Activated CD4-positive, alpha-beta T cell treated with anti-CD3 and anti-CD28 coated beads, Interleukin-2, Interleukin-4, amounts not matched to agents 100 ng/mL and 50 ng/mL, durations not matched to agents 16 hours and 8 hours (primary cell): ENCODE results near the gene RNPEPL1.

Experiments
- DNase-seq: peaks from one replicate; pipeline ENCODE4 v3.0.0-alpha.2; 2020; ENCODE audit warnings: low spot score

The RNPEPL1 gene

GRCh38 chr2:240565333-240566202 lies 2.7 kb upstream of the RNPEPL1 start:
- peak; percentile 94 for DNase-seq

DNA sequence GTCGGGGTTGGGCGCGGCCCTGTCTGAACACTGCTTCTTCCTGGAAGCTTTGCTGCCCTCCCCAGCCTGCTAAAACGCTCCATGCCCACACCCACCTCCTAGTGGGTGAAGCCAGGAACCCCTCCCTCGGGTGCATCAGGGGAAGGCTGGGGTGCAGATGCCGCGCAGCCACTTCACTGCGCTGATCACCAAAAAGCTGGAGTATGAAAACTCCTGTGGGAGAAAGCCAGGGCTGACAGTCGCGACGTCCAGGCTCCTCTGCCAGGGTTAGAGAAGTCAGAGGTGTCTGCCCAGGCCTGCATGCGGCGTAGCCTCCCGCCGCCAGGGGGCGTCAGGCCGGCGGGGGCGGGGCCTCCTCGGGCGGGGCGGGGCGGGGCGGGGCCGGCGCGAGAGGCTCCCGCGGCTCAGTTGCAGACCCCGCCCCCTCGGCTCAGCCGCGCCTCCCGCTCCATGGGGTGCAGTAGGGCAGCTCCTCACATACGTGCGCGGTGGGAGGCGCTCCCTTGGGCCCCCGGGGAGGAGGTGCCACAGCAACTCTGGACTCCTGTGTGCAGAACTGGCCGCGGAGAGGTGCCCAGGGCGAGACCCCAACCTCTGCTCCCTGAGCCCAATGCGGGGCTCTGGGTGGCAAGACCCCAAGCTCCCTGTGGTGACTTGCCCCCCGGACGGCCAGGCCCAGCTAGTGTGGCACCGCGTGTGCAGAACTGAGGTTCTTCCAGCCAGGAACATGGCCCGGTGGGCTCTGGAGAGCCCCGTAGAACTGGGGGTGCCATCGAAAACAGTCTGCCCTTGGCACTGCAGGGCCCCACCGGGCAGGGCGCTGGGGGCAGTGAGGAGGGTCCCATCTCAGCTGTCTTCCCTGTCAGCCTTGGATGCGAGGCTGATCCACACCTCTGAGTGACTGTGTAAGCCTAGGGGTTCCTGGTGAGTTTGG lies 1.8 kb upstream of the RNPEPL1 start:
- peak; percentile 95 for DNase-seq

DNA sequence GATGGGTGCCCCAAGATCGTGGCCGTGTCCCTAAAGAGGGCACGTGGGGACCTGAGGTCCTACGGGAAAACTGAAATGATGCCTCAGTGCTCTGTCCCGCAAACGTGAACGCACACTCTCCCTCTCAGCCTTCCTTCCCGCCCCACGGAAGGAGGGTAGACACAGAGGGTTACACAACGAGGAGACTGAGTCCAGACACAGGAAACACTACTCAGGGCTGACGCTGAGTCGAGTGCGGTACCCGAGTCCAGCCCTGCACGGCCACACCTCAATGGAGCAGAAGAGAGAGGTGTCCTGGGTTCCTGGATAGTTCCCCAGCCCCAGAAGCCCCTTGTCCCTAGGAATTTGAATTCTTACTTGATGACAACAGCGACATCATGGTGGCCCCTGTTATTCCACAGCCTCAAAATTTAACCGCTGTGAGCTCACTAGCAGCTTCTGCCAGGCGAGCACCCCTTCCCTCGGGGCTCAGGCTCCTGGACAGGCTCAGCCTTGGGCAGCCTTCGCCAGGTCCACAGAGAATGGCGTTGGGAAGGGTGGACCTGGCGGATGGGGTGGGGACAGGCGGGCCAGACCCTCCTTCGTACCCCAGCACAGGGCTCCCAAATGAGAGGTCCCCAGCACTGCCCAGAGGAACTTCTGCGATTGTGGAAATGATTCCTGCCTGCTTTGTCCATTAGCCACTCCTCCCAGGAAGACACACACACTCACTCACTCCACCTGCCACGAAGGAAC lies 980 bp upstream of the RNPEPL1 start:
- DNase-seq, result peak; percentile 32

GRCh38 chr2:240568678-240569522 lies 616 bp downstream of the RNPEPL1 start:
- DNase-seq, result peak; percentile 28

DNA sequence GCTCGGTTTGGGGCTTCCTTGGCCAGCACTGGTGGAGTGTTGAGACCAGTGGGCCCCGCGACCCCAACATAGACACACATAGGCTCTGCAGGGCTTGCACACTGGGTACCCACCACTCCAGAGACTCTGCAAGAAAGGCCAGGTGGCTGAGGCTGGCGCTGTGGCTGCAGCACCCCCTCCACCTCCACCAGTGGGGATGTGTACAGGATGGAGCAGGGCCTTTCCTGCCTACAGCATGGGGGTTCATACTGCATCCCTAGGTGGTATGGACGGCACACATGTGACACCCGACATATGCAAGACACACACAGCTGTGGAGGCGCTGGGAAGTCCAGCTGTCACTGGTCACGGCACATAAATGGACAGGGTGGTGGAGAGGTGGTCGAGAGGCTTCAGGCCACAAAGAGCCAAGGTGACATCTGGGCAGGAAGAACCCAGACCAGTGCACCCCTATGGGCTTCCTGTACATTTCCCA lies 1.3 kb downstream of the RNPEPL1 start:
- no peak for DNase-seq

GRCh38 chr2:240569998-240570530 lies 1.8 kb downstream of the RNPEPL1 start:
- DNase-seq, result no peak

DNA sequence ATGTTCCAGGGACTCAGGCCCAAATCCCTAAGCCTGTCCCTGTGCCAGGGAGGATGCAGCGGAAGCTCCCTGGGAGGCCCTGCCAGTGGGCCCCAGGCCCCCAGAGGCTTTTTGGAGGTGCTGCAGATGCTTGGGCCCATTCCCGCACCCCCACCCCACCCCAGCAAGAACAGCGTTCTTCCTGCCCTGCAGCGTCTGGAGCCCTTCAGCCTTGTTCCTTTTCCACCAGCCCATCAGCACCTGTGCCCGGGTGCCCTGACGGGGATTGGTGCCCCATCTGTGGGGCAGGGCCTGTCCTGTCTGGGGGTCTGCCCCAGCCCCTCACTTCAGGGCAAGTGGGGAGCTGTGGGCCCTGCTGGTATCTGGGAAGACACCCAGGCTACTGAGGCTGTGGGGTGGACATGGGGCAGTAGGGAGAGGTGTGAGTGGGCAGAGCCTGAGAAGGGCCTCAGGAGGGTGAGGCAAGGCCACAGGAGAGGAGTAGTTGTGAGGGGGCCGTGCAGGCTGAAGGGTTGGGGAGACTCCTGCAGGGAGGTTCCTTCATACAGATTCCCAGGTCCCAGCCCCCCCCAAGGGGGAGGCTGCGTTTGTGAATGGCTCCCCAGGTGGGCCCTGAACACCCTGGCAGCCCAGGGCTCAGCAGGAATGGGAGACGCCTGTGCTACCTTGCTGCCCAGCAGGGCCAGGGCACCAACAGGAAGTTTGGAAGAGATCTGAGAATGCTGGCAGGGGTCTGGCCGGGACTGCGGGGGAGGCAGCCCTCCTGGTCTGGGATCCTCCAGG lies 2.4 kb downstream of the RNPEPL1 start:
- no peak for DNase-seq

DNA sequence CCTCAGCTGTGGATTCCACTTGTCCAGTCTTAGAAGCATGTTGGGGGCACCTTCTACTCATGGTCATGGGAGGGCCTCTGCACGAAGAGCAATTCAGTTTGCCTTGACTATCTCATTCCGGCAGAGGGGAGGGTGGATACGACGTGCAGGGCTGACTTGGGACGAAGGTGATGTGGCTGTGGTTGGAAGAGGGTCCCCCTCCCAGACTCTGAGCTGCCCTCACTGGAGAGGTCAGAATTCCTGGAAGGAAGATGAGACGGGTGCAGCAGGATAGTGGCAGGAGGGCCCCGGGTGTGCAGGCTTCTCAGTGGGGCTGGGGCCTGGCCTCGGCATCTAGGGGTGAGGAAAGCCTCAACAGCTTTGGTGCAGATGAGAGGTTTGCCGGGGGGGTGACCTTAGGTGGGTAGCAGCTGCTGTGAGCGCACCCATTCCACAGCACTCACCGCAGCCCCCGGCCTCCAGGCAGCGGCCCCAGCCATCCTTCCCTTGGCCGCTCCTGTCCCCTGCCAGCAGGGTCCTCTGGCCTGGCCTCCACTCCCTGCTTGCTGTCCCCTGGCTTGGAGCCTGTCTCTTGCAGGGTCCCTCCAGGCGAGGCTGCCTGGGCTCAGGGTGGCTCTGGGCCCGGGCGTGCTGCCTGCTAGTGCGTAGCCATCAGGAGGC lies 3.2 kb downstream of the RNPEPL1 start:
- DNase-seq, result no peak

DNA sequence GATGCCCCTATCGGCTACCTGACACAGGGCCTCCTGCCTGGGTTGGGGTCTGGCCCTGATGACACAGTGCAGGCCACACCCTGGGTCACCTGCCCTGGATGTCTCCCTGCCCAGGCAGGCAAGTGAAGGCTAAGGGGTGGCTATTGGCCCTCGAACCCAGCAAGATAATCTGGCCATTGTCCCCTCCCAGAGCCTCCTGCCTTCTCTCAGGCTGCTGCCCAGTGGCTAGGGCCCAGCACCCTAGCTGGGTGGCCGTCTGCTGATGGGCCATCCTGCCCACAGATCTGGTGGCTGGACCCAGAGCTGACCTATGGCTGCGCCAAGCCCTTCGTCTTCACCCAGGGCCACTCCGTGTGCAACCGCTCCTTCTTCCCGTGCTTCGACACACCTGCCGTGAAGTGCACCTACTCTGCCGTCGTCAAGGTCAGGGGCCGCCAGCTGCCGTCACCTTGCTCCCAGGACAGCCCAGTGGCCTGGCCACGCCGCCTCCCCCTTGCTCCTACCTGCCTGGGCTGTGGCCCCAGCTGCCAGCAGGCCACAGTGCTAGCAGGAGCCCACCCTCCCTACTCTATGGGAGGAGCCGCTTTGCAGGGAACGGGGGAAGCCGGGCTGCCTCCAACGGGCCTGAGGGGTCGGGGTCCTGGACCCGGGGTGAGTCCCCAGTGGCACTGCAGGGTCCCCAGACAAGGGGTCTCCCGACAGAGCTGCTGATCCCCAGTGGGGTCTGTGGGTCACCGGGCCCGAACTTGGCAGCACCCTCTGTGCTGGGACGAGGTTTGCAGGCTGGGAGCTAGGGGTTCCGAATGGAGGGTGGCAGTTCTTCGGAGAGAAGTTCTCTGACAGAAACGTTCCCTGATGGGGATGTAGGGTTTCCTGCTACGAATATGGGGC lies 4.1 kb downstream of the RNPEPL1 start:
- no peak for DNase-seq

- DNase-seq, result no peak
These were observed 4.8 kb downstream of the RNPEPL1 start for GRCh38 chr2:240573071-240573515.

GRCh38 chr2:240573516-240574385 lies 5.5 kb downstream of the RNPEPL1 start:
- DNase-seq, result no peak

- no peak for DNase-seq
These were observed 6.3 kb downstream of the RNPEPL1 start for GRCh38 chr2:240574386-240575100.

- DNase-seq, result no peak
These were observed 7.0 kb downstream of the RNPEPL1 start for GRCh38 chr2:240575101-240575965.

DNA sequence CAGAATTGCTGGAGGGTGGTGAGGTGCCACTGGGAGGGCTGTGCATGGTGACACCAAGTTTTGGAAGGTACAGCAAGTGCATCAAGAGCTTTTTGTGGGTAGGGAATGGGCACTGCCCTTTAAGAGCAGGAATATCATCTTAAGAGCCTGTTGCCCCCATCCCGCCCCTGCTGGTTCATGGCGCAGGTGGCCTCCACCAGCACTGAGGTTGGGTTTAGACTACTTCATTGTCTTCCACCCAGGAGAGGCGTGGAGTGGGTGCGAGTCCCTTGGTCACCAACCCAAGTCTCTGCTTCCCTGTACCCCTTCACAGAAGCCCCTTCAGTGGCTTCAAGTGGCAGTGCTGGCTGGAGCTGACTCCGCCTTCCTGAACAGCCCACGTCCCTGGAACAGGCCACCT lies 7.8 kb downstream of the RNPEPL1 start:
- no peak for DNase-seq

DNA sequence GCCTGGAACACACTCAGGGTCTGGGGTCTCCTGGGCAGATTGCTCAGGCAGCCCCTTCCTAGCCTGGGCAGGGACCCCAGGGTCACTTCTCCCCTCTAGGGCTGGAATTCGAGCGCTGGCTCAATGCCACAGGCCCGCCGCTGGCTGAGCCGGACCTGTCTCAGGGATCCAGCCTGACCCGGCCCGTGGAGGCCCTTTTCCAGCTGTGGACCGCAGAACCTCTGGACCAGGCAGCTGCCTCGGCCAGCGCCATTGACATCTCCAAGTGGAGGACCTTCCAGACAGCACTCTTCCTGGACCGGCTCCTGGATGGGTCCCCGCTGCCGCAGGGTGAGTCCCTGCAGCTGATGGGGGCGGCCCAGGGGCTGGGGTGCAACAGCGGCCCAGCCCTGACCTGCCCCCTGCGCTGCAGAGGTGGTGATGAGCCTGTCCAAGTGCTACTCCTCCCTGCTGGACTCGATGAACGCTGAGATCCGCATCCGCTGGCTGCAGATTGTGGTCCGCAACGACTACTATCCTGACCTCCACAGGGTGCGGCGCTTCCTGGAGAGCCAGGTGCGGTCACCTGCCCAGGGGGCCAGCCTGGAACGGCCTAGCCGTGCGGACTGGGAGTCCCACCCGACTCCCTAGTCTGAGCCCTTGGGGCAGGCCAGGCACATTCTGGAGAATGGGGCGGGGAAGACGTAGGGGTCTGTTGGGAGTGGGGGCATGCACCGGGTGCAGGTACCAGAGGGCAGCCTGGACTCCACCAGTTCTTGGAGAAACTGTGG lies 8.3 kb downstream of the RNPEPL1 start:
- no peak for DNase-seq
